ENCODE results near the gene PRKCA.

The PRKCA gene

GRCh38 chr17:66405836-66406677, 103.6 kb downstream of the PRKCA start:
- Histone ChIP-seq H3K36me3 (no peaks in the 10 kb centered on the region), H3K9me3 (no peaks in the 10 kb centered on the region), H3K27me3 (peaks cover 34% of the 10 kb centered on the region), H3K27ac (no peak overlapping the region), H3K4me1 (ENCODE audit: control insufficient read depth in 1 of 2, insufficient read depth in 1 of 2, low read depth in 1 of 2, low read length in 1 of 2) (no peaks in the 10 kb centered on the region), H3K4me3 (ENCODE audit: low read depth in 1 of 2, low read length in 1 of 2) (no peak overlapping the region)
- TF ChIP-seq CTCF (IDR thresholded peaks at IDR 0.05): no peak

- no peaks in the 10 kb centered on the region for H3K4me1 ChIP-seq (ENCODE audit: control insufficient read depth in 1 of 2, insufficient read depth in 1 of 2, low read depth in 1 of 2, low read length in 1 of 2)
- no peak for TF ChIP-seq CTCF (IDR thresholded peaks at IDR 0.05)
- H3K9me3 ChIP-seq: no peaks in the 10 kb centered on the region
- H3K27me3 ChIP-seq: peaks cover 34% of the 10 kb centered on the region
- no peak overlapping the region for H3K27ac ChIP-seq
- H3K36me3 ChIP-seq: no peaks in the 10 kb centered on the region
- no peak overlapping the region for H3K4me3 ChIP-seq (ENCODE audit: low read depth in 1 of 2, low read length in 1 of 2)
These were observed 104.6 kb downstream of the PRKCA start for GRCh38 chr17:66406701-66407644.

GRCh38 chr17:66407864-66408263, 105.5 kb downstream of the PRKCA start:
- Histone ChIP-seq H3K36me3 (no peaks in the 10 kb centered on the region), H3K9me3 (no peaks in the 10 kb centered on the region), H3K4me3 (ENCODE audit: low read depth in 1 of 2, low read length in 1 of 2) (no peak overlapping the region), H3K27ac (no peak overlapping the region), H3K27me3 (peaks cover 34% of the 10 kb centered on the region), H3K4me1 (ENCODE audit: control insufficient read depth in 1 of 2, insufficient read depth in 1 of 2, low read depth in 1 of 2, low read length in 1 of 2) (no peaks in the 10 kb centered on the region)
- TF ChIP-seq CTCF (IDR thresholded peaks at IDR 0.05): no peak

- H3K27me3 ChIP-seq: peaks cover 18% of the 10 kb centered on the region
- no peaks in the 10 kb centered on the region for H3K4me1 ChIP-seq (ENCODE audit: control insufficient read depth in 1 of 2, insufficient read depth in 1 of 2, low read depth in 1 of 2, low read length in 1 of 2)
- no peak for TF ChIP-seq CTCF (IDR thresholded peaks at IDR 0.05)
These were observed 109.1 kb downstream of the PRKCA start for GRCh38 chr17:66411520-66411919.

GRCh38 chr17:66412857-66413558, 110.6 kb downstream of the PRKCA start:
- Histone ChIP-seq H3K36me3 (no peaks in the 10 kb centered on the region), H3K27me3 (peaks cover 3% of the 10 kb centered on the region)

More at GRCh38 chr17:66411520-66411919, 109.1 kb downstream of the PRKCA start:
- no peak overlapping the region for H3K27ac ChIP-seq
- no peak overlapping the region for H3K4me3 ChIP-seq (ENCODE audit: low read depth in 1 of 2, low read length in 1 of 2)
- H3K36me3 ChIP-seq: no peaks in the 10 kb centered on the region
- H3K9me3 ChIP-seq: no peaks in the 10 kb centered on the region

More at GRCh38 chr17:66412857-66413558, 110.6 kb downstream of the PRKCA start:
- Histone ChIP-seq H3K27ac (no peak overlapping the region), H3K4me1 (ENCODE audit: control insufficient read depth in 1 of 2, insufficient read depth in 1 of 2, low read depth in 1 of 2, low read length in 1 of 2) (no peaks in the 10 kb centered on the region), H3K9me3 (no peaks in the 10 kb centered on the region), H3K4me3 (ENCODE audit: low read depth in 1 of 2, low read length in 1 of 2) (no peak overlapping the region)
- TF ChIP-seq CTCF (IDR thresholded peaks at IDR 0.05): no peak

All from neutrophil (primary cell).